GM12891 (cell line): ENCODE measurements around the gene GRHL1.

ENCODE experiments used
- POLR2A ChIP-seq: IDR thresholded peaks from 2 replicates; pipeline ENCODE4 v1.6.1; 2011; ENCODE audit warnings: low read depth, low read length, control low read depth
- POLR2AphosphoS5 ChIP-seq: IDR thresholded peaks from 2 replicates; pipeline ENCODE4 v1.6.1; 2011; ENCODE audit warnings: low read depth, low read length, control low read depth
- POU2F2 ChIP-seq: IDR thresholded peaks from 2 replicates; pipeline ENCODE4 v1.6.1; 2011; ENCODE audit warnings: low read depth, mild to moderate bottlenecking, control low read depth, low read length, moderate library complexity
- SPI1 ChIP-seq: IDR thresholded peaks from 2 replicates; pipeline ENCODE4 v1.6.1; 2011; ENCODE audit warnings: low read depth, low read length, control low read depth
- TAF1 ChIP-seq: IDR thresholded peaks from 2 replicates; pipeline ENCODE4 v1.6.1; 2011; ENCODE audit warnings: low read depth, low read length, control low read depth

DNA sequence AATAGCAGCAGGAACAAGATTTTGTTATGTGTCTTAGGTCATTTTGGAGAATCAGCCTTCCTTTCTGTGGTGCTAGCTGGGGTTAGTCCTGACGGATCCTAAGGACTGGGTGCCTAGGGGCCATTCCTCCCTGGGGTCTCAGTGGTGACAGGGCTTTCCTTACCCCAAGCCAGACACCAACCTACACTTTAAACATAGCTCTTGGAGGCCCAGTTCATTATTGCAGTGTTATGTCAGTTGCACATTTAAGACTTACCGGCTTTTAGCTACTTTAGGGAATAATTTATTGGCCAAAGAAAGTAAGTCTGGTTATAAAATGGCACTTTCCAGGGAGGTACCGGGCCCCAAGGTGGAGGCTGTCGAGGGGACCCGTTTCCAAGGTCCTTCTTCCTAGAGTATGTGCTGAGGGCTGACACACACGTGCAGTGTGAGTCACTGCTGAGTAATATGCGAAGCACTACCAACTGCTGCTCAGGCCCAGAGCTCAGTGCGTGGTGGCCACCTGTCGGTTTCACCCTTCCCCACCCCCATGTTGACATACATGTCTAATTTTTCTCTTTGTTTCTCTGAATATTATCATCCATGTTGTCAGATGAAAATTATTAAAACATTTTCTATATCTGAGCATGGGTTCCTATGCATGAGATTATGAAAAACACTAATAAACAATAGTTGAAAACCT lies 37.0 kb upstream of the GRHL1 start:
- TF ChIP-seq POLR2AphosphoS5 (no peak), POLR2A (no peak), TAF1 (no peak), SPI1 (no peak), POU2F2 (peak; percentile 89; the same call in 1 of the 2 replicates)
